Astrocyte (in vitro differentiated cells and primary cell): ENCODE measurements around the gene BSN. TPM values are rescaled to one million over a fixed set of nuclear protein-coding genes. Genes with fewer than 3 reads are reported as not detected.

Experiments
- DNase-seq: peaks from one replicate; pipeline ENCODE4 v3.0.0-alpha.2; 2010; ENCODE audit warnings: low read depth
- FAIRE-seq: peaks from 2 replicates; lab custom pipeline; 2011; peaks lifted over from hg19 to GRCh38; lab: Jason Lieb, UNC
- H2AFZ ChIP-seq: 2 replicates; pipeline ENCODE4 v1.6.0; 2012; ENCODE audit warnings: low read depth, low read length, inconsistent platforms
- H3K27ac ChIP-seq: 2 replicates; pipeline ENCODE4 v1.5.1; 2011; ENCODE audit warnings: low read depth, low read length, inconsistent platforms
- H3K27me3 ChIP-seq: 2 replicates; pipeline ENCODE4 v1.6.0; 2011; ENCODE audit warnings: low read length, inconsistent platforms; ENCODE audit not compliant: insufficient read depth
- H3K36me3 ChIP-seq: 2 replicates; pipeline ENCODE4 v1.5.1; 2011; ENCODE audit warnings: low read length, inconsistent platforms; ENCODE audit not compliant: insufficient read depth
- H3K4me1 ChIP-seq: 2 replicates; pipeline ENCODE4 v1.5.1; 2011; ENCODE audit warnings: low read length, inconsistent platforms; ENCODE audit not compliant: insufficient read depth
- H3K4me2 ChIP-seq: 2 replicates; pipeline ENCODE4 v1.6.0; 2012; ENCODE audit warnings: low read length, inconsistent platforms
- H3K4me3 ChIP-seq: 2 replicates; pipeline ENCODE4 v1.5.1; 2011; ENCODE audit warnings: low read depth, mild to moderate bottlenecking, low read length, inconsistent platforms; ENCODE audit not compliant: insufficient read depth
- H3K79me2 ChIP-seq: 2 replicates; pipeline ENCODE4 v1.6.0; 2012; ENCODE audit warnings: mild to moderate bottlenecking, low read length, inconsistent platforms; ENCODE audit not compliant: insufficient read depth
- H3K9ac ChIP-seq: 2 replicates; pipeline ENCODE4 v1.6.0; 2012; ENCODE audit warnings: mild to moderate bottlenecking, low read length, inconsistent platforms
- H3K9me3 ChIP-seq: 2 replicates; pipeline ENCODE4 v1.5.1; 2012; ENCODE audit warnings: low read depth, mild to moderate bottlenecking, low read length, inconsistent platforms; ENCODE audit not compliant: insufficient read depth
- H4K20me1 ChIP-seq: 2 replicates; pipeline ENCODE4 v1.6.0; 2012; ENCODE audit warnings: low read length, inconsistent platforms; ENCODE audit not compliant: insufficient read depth
- H3K27ac Mint-ChIP-seq: one replicate; pipeline ENCODE4 v1.8.0; 2021; ENCODE audit warnings: mild to moderate bottlenecking, mixed read lengths; ENCODE audit not compliant: unreplicated experiment
- H3K27me3 Mint-ChIP-seq: one replicate; pipeline ENCODE4 v1.8.0; 2021; ENCODE audit warnings: low read depth, mixed read lengths; ENCODE audit not compliant: unreplicated experiment
- H3K36me3 Mint-ChIP-seq: one replicate; pipeline ENCODE4 v1.8.0; 2021; ENCODE audit warnings: low read depth, mixed read lengths; ENCODE audit not compliant: unreplicated experiment
- H3K4me1 Mint-ChIP-seq: one replicate; pipeline ENCODE4 v1.8.0; 2021; ENCODE audit warnings: low read depth, mixed read lengths; ENCODE audit not compliant: unreplicated experiment
- H3K4me3 Mint-ChIP-seq: one replicate; pipeline ENCODE4 v1.8.0; 2021; ENCODE audit warnings: mild to moderate bottlenecking, moderate library complexity, mixed read lengths; ENCODE audit not compliant: unreplicated experiment
- H3K9me3 Mint-ChIP-seq: one replicate; pipeline ENCODE4 v1.8.0; 2021; ENCODE audit warnings: mild to moderate bottlenecking, mixed read lengths; ENCODE audit not compliant: unreplicated experiment
- CTCF ChIP-seq: IDR thresholded peaks from 2 replicates; pipeline ENCODE4 v1.5.1; 2011; ENCODE audit warnings: low read depth, mild to moderate bottlenecking, inconsistent platforms, low read length, moderate library complexity; ENCODE audit not compliant: insufficient read depth
- EZH2 ChIP-seq: IDR thresholded peaks from 2 replicates; pipeline ENCODE4 v1.6.1; 2012; ENCODE audit warnings: mild to moderate bottlenecking, low read length, inconsistent platforms; ENCODE audit not compliant: insufficient read depth
- total RNA-seq: library from RNA; stranded (reverse); gene quantifications from 2 replicates; pipeline ENCODE4 v1.2.1, GENCODE V29; 2021

BSN gene
- total RNA-seq, 1 donor from 2014 or later: 0.86 TPM

GRCh38 chr3:49706456-49707112 is 152.3 kb downstream of the BSN start:
- H4K20me1 ChIP-seq: peaks cover 10% of the 10 kb centered on the region
- no peak overlapping the region for H3K4me3 ChIP-seq
- H3K4me1 ChIP-seq: no peaks in the 10 kb centered on the region
- no peak overlapping the region for H2AFZ ChIP-seq
- H3K36me3 Mint-ChIP-seq: peaks cover 10% of the 10 kb centered on the region
- H3K9me3 Mint-ChIP-seq: no peaks in the 10 kb centered on the region
- no peaks in the 10 kb centered on the region for H3K27me3 Mint-ChIP-seq
- TF ChIP-seq CTCF (no peak), EZH2 (no peak)
- FAIRE-seq (no peak), DNase-seq (no peak)
- H3K79me2 ChIP-seq: no peaks in the 10 kb centered on the region
- no peak overlapping the region for H3K4me2 ChIP-seq
- H3K27ac ChIP-seq: no peak overlapping the region
- H3K36me3 ChIP-seq: no peaks in the 10 kb centered on the region
- H3K27me3 ChIP-seq: no peaks in the 10 kb centered on the region
- no peak overlapping the region for H3K4me3 Mint-ChIP-seq
- H3K27ac Mint-ChIP-seq: no peak overlapping the region
- H3K4me1 Mint-ChIP-seq: peaks cover 8% of the 10 kb centered on the region
- H3K9ac ChIP-seq: no peak overlapping the region
- H3K9me3 ChIP-seq: no peaks in the 10 kb centered on the region

GRCh38 chr3:49707113-49707480 is 152.8 kb downstream of the BSN start:
- peaks cover 10% of the 10 kb centered on the region for H4K20me1 ChIP-seq
- H3K27ac ChIP-seq: no peak overlapping the region
- H3K9ac ChIP-seq: peak overlapping the region; percentile 30
- DNase-seq (peak; percentile 24), FAIRE-seq (no peak)
- no peaks in the 10 kb centered on the region for H3K4me1 ChIP-seq
- Mint-ChIP-seq H3K27me3 (no peaks in the 10 kb centered on the region), H3K4me1 (peaks cover 8% of the 10 kb centered on the region), H3K36me3 (peaks cover 10% of the 10 kb centered on the region), H3K4me3 (no peak overlapping the region), H3K27ac (no peak overlapping the region), H3K9me3 (no peaks in the 10 kb centered on the region)
- H3K79me2 ChIP-seq: no peaks in the 10 kb centered on the region
- TF ChIP-seq EZH2: no peak
- no peak for TF ChIP-seq CTCF
- no peaks in the 10 kb centered on the region for H3K27me3 ChIP-seq
- H3K4me3 ChIP-seq: no peak overlapping the region
- H3K36me3 ChIP-seq: no peaks in the 10 kb centered on the region
- H2AFZ ChIP-seq: no peak overlapping the region
- H3K9me3 ChIP-seq: no peaks in the 10 kb centered on the region
- no peak overlapping the region for H3K4me2 ChIP-seq

- no peak for TF ChIP-seq EZH2
- no peak for TF ChIP-seq CTCF
- H3K9me3 ChIP-seq: no peaks in the 10 kb centered on the region
- Mint-ChIP-seq H3K27me3 (no peaks in the 10 kb centered on the region), H3K4me1 (peaks cover 8% of the 10 kb centered on the region), H3K4me3 (no peak overlapping the region), H3K9me3 (no peaks in the 10 kb centered on the region), H3K36me3 (peaks cover 6% of the 10 kb centered on the region), H3K27ac (no peak overlapping the region)
- H3K27me3 ChIP-seq: no peaks in the 10 kb centered on the region
- no peak for FAIRE-seq
- H4K20me1 ChIP-seq: peaks cover 4% of the 10 kb centered on the region
- DNase-seq: no peak
- H3K36me3 ChIP-seq: no peaks in the 10 kb centered on the region
- no peak overlapping the region for H3K4me3 ChIP-seq
- H3K27ac ChIP-seq: no peak overlapping the region
- H3K79me2 ChIP-seq: no peaks in the 10 kb centered on the region
- H3K4me2 ChIP-seq: no peak overlapping the region
- H3K4me1 ChIP-seq: no peaks in the 10 kb centered on the region
- H2AFZ ChIP-seq: no peak overlapping the region
- H3K9ac ChIP-seq: no peak overlapping the region
These were observed 155.6 kb downstream of the BSN start for GRCh38 chr3:49709852-49710251.
